ENCODE results near the gene ZBTB46.
"Not testable (repeated sequence)": the region's sequence is repeated elsewhere in the genome, so short reads cannot be mapped to it uniquely, and the experiment has no call there.

The ZBTB46 gene

DNA sequence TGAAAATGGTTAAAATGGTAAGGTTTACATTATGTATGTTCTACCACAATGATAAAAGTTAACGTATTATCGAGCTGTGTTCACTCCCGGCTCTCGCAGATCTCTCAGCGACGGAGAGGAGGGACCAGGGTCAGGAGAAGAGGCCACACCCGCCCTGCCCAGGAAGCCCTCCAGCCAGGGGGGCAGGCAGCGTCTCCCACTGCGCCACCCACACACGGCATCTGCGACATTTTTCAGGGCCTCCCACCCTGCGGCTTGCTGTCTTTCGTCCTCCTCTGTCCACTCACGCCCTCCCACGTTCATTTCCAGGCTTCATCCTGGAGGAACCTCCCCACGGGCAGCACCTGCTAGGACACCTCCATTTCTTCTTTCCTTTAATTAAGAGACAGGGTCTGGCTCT is 43.3 kb downstream of the ZBTB46 start:
- Histone ChIP-seq H3K4me3 (ENCODE audit: low read length) (no peak overlapping the region), H3K4me1 (ENCODE audit: control insufficient read depth, insufficient read depth, low read length) (no peaks in the 10 kb centered on the region), H3K4me2 (ENCODE audit: low read length) (no peak overlapping the region), H3K27me3 (ENCODE audit: control insufficient read depth, insufficient read depth, low read length) (no peaks in the 10 kb centered on the region), H3K9me3 (replicated peaks; ENCODE audit: low read length) (no peaks in the 10 kb centered on the region), H3K9ac (ENCODE audit: low read depth, low read length) (no peak overlapping the region), H3K36me3 (ENCODE audit: insufficient read depth, low read length) (no peaks in the 10 kb centered on the region)

- H3K36me3 ChIP-seq (ENCODE audit: insufficient read depth, low read length) = no peaks in the 10 kb centered on the region
- H3K27me3 ChIP-seq (ENCODE audit: control insufficient read depth, insufficient read depth, low read length) = no peaks in the 10 kb centered on the region
- no peaks in the 10 kb centered on the region for H3K4me1 ChIP-seq (ENCODE audit: control insufficient read depth, insufficient read depth, low read length)
- no peak overlapping the region for H3K9ac ChIP-seq (ENCODE audit: low read depth, low read length)
- H3K9me3 ChIP-seq (replicated peaks; ENCODE audit: low read length) = no peaks in the 10 kb centered on the region
- no peak overlapping the region for H3K4me2 ChIP-seq (ENCODE audit: low read length)
- no peak overlapping the region for H3K4me3 ChIP-seq (ENCODE audit: low read length)
Observed at GRCh38 chr20:63787302-63787701, 43.8 kb downstream of the ZBTB46 start.

GRCh38 chr20:63785691-63786131 is 45.4 kb downstream of the ZBTB46 start:
- H3K27me3 ChIP-seq (ENCODE audit: control insufficient read depth, insufficient read depth, low read length) = no peaks in the 10 kb centered on the region
- no peaks in the 10 kb centered on the region for H3K9me3 ChIP-seq (replicated peaks; ENCODE audit: low read length)
- no peaks in the 10 kb centered on the region for H3K4me1 ChIP-seq (ENCODE audit: control insufficient read depth, insufficient read depth, low read length)
- no peak overlapping the region for H3K9ac ChIP-seq (ENCODE audit: low read depth, low read length)
- H3K4me2 ChIP-seq (ENCODE audit: low read length) = no peak overlapping the region
- H3K36me3 ChIP-seq (ENCODE audit: insufficient read depth, low read length) = no peaks in the 10 kb centered on the region
- H3K4me3 ChIP-seq (ENCODE audit: low read length) = no peak overlapping the region

- Histone ChIP-seq H3K36me3 (ENCODE audit: insufficient read depth, low read length) (no peaks in the 10 kb centered on the region), H3K4me3 (ENCODE audit: low read length) (no peak overlapping the region), H3K4me1 (ENCODE audit: control insufficient read depth, insufficient read depth, low read length) (no peaks in the 10 kb centered on the region), H3K4me2 (ENCODE audit: low read length) (no peak overlapping the region), H3K9me3 (replicated peaks; ENCODE audit: low read length) (no peaks in the 10 kb centered on the region), H3K27me3 (ENCODE audit: control insufficient read depth, insufficient read depth, low read length) (no peaks in the 10 kb centered on the region), H3K9ac (ENCODE audit: low read depth, low read length) (no peak overlapping the region)
Observed at GRCh38 chr20:63783970-63784369, 47.1 kb downstream of the ZBTB46 start.

GRCh38 chr20:63782521-63782971 is 48.5 kb downstream of the ZBTB46 start:
- no peak overlapping the region for H3K4me3 ChIP-seq (ENCODE audit: low read length)
- H3K9ac ChIP-seq (ENCODE audit: low read depth, low read length) = no peak overlapping the region

DNA sequence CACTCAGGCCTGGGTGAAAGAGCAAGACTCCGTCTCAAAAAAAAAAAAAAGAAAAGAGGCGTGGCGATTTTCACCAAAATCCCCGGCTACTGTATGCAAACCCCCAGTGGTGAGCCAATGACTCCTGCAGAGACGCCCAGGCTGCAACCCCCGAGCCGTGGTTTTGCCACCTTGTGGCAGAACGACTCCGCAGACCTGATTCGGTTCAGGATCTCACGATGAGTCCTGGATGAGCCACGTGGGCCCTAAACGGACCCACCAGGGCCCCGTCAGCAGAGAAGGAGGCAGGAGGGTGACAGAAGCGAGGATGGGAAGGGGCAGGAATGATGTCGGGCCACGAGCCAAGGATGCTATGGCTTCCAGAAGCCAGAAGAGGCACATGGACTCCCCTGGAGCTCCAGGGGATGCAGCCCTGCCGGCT is 49.0 kb downstream of the ZBTB46 start:
- H3K4me1 ChIP-seq (ENCODE audit: control insufficient read depth, insufficient read depth, low read length) = no peaks in the 10 kb centered on the region
- no peaks in the 10 kb centered on the region for H3K36me3 ChIP-seq (ENCODE audit: insufficient read depth, low read length)
- no peaks in the 10 kb centered on the region for H3K9me3 ChIP-seq (replicated peaks; ENCODE audit: low read length)
- H3K4me3 ChIP-seq (ENCODE audit: low read length) = no peak overlapping the region
- no peak overlapping the region for H3K9ac ChIP-seq (ENCODE audit: low read depth, low read length)
- H3K4me2 ChIP-seq (ENCODE audit: low read length) = no peak overlapping the region
- H3K27me3 ChIP-seq (ENCODE audit: control insufficient read depth, insufficient read depth, low read length) = no peaks in the 10 kb centered on the region

More at GRCh38 chr20:63782521-63782971, 48.5 kb downstream of the ZBTB46 start:
- Histone ChIP-seq H3K36me3 (ENCODE audit: insufficient read depth, low read length) (no peaks in the 10 kb centered on the region), H3K4me2 (ENCODE audit: low read length) (no peak overlapping the region), H3K9me3 (replicated peaks; ENCODE audit: low read length) (no peaks in the 10 kb centered on the region), H3K27me3 (ENCODE audit: control insufficient read depth, insufficient read depth, low read length) (no peaks in the 10 kb centered on the region), H3K4me1 (ENCODE audit: control insufficient read depth, insufficient read depth, low read length) (no peaks in the 10 kb centered on the region)

DNA sequence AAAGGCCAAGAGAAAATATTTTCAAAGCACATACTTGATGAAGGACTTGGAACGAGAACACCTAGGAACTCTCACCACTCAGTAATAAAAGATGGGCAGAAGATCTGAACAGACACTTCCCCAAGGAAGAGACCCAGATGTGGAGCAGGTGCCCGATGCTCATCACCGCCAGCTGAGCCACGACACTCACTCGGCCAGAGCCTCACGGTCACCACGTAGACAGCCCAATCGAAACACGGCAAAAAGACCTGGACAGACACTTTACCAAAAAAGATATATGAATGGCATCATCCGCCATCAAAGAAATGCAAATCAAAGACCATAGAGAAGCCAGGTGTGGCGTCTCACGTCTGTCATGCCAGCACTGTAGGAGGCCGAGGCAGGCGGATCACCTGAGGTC is 49.9 kb downstream of the ZBTB46 start:
- Histone ChIP-seq H3K27me3 (ENCODE audit: control insufficient read depth, insufficient read depth, low read length) (no peaks in the 10 kb centered on the region), H3K4me2 (ENCODE audit: low read length) (no peak overlapping the region), H3K9me3 (replicated peaks; ENCODE audit: low read length) (no peaks in the 10 kb centered on the region), H3K9ac (ENCODE audit: low read depth, low read length) (no peak overlapping the region), H3K36me3 (ENCODE audit: insufficient read depth, low read length) (no peaks in the 10 kb centered on the region), H3K4me3 (ENCODE audit: low read length) (no peak overlapping the region), H3K4me1 (ENCODE audit: control insufficient read depth, insufficient read depth, low read length) (no peaks in the 10 kb centered on the region)

- H3K27me3 ChIP-seq (ENCODE audit: control insufficient read depth, insufficient read depth, low read length) = no peaks in the 10 kb centered on the region
- H3K4me3 ChIP-seq (ENCODE audit: low read length) = no peak overlapping the region
- no peaks in the 10 kb centered on the region for H3K9me3 ChIP-seq (replicated peaks; ENCODE audit: low read length)
- H3K36me3 ChIP-seq (ENCODE audit: insufficient read depth, low read length) = no peaks in the 10 kb centered on the region
- H3K4me2 ChIP-seq (ENCODE audit: low read length) = no peak overlapping the region
- no peak overlapping the region for H3K9ac ChIP-seq (ENCODE audit: low read depth, low read length)
- H3K4me1 ChIP-seq (ENCODE audit: control insufficient read depth, insufficient read depth, low read length) = peaks cover 7% of the 10 kb centered on the region
Observed at GRCh38 chr20:63778857-63779256, 52.2 kb downstream of the ZBTB46 start.

GRCh38 chr20:63778034-63778752 is 52.9 kb downstream of the ZBTB46 start:
- Histone ChIP-seq H3K4me2 (ENCODE audit: low read length) (no peak overlapping the region), H3K9me3 (replicated peaks; ENCODE audit: low read length) (no peaks in the 10 kb centered on the region), H3K4me1 (ENCODE audit: control insufficient read depth, insufficient read depth, low read length) (peaks cover 7% of the 10 kb centered on the region), H3K27me3 (ENCODE audit: control insufficient read depth, insufficient read depth, low read length) (no peaks in the 10 kb centered on the region), H3K9ac (ENCODE audit: low read depth, low read length) (no peak overlapping the region), H3K36me3 (ENCODE audit: insufficient read depth, low read length) (no peaks in the 10 kb centered on the region), H3K4me3 (ENCODE audit: low read length) (no peak overlapping the region)

DNA sequence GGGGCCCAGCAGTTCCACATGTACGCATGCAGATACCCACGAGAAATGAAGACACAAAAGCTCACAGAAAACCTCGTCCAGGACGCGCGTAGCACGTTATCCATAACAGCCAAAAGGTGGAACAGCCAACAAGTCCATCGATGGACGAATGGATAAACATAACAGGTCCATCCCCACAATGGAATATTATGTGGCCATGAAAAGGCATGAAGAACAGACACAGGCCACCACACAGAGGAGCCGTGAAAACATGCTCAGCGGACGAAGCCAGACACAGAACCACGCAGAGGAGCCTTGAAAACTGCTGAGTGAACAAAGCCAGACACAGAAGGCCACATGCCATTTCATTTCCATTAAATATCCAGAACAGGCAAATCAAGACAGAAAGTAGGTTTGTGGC is 53.5 kb downstream of the ZBTB46 start:
- Histone ChIP-seq H3K4me3 (ENCODE audit: low read length) (no peak overlapping the region), H3K9ac (ENCODE audit: low read depth, low read length) (no peak overlapping the region), H3K36me3 (ENCODE audit: insufficient read depth, low read length) (no peaks in the 10 kb centered on the region), H3K27me3 (ENCODE audit: control insufficient read depth, insufficient read depth, low read length) (no peaks in the 10 kb centered on the region), H3K4me2 (ENCODE audit: low read length) (no peak overlapping the region), H3K9me3 (replicated peaks; ENCODE audit: low read length) (no peaks in the 10 kb centered on the region), H3K4me1 (ENCODE audit: control insufficient read depth, insufficient read depth, low read length) (peaks cover 7% of the 10 kb centered on the region)

- H3K4me2 ChIP-seq (ENCODE audit: low read length); H3K36me3 ChIP-seq (ENCODE audit: insufficient read depth, low read length); H3K4me1 ChIP-seq (ENCODE audit: control insufficient read depth, insufficient read depth, low read length); H3K27me3 ChIP-seq (ENCODE audit: control insufficient read depth, insufficient read depth, low read length); H3K4me3 ChIP-seq (ENCODE audit: low read length); H3K9ac ChIP-seq (ENCODE audit: low read depth, low read length); H3K9me3 ChIP-seq (replicated peaks; ENCODE audit: low read length): not testable (repeated sequence)
Observed at GRCh38 chr20:63776875-63777274, 54.2 kb downstream of the ZBTB46 start.
